Stomach smooth muscle (tissue), 2 donors: ENCODE measurements around the gene PHACTR3.

Experiments
- H3K27ac ChIP-seq: one replicate; pipeline ENCODE4 v1.7.0; 2013; ENCODE audit warnings: mild to moderate bottlenecking, low read length, inconsistent platforms
- H3K27me3 ChIP-seq, 2 donors: one replicate each; pipeline ENCODE4 v1.7.0; 2013; ENCODE audit warnings: low read length in 2 of 2; ENCODE audit not compliant: insufficient read depth in 2 of 2, control insufficient read depth in 1 of 2
- H3K36me3 ChIP-seq, 2 donors: one replicate each; pipeline ENCODE4 v1.7.0; 2013; ENCODE audit warnings: low read length in 2 of 2; ENCODE audit not compliant: control insufficient read depth in 2 of 2, insufficient read depth in 2 of 2
- H3K4me1 ChIP-seq: one replicate; pipeline ENCODE4 v1.7.0; 2013; ENCODE audit warnings: low read length; ENCODE audit not compliant: control insufficient read depth, insufficient read depth
- H3K4me3 ChIP-seq, 2 donors: one replicate each; pipeline ENCODE4 v1.7.0; 2013; ENCODE audit warnings: low read length in 2 of 2
- H3K9ac ChIP-seq, 2 donors: one replicate each; pipeline ENCODE4 v1.7.0; 2013; ENCODE audit warnings: low read length in 2 of 2, mild to moderate bottlenecking in 1 of 2
- H3K9me3 ChIP-seq, 2 donors: one replicate each; pipeline ENCODE4 v1.7.0; 2013; ENCODE audit warnings: low read length in 2 of 2; ENCODE audit not compliant: control insufficient read depth in 2 of 2
- donor health status: healthy.
- donor health status: Pancreatic carcinoma.

PHACTR3 gene

DNA sequence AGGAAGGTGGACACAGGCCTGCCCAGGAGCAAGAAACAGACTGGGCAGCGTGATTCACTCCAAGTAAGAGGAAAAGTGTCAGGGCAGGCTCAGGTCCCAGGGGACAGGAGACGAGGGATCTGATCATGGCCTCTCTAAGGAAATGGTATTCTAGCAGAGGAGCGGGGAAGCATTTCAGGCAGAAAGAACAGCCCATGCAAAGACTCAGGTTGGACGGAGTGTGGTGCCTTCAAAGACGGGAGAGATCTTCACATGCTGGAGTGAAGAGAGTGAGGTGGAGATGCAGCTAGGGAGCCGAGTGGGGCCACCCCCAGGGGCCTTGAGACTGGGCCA, 168.0 kb downstream of the PHACTR3 start:
- peaks cover 0 to under 1% of the 10 kb centered on the region in 2 donors for H3K27me3 ChIP-seq
- H3K4me3 ChIP-seq: no peak overlapping the region
- no peaks in the 10 kb centered on the region for H3K4me1 ChIP-seq
- H3K36me3 ChIP-seq: no peaks in the 10 kb centered on the region
- no peak overlapping the region for H3K27ac ChIP-seq
- H3K9me3 ChIP-seq: no peaks in the 10 kb centered on the region
- H3K9ac ChIP-seq: no peak overlapping the region

DNA sequence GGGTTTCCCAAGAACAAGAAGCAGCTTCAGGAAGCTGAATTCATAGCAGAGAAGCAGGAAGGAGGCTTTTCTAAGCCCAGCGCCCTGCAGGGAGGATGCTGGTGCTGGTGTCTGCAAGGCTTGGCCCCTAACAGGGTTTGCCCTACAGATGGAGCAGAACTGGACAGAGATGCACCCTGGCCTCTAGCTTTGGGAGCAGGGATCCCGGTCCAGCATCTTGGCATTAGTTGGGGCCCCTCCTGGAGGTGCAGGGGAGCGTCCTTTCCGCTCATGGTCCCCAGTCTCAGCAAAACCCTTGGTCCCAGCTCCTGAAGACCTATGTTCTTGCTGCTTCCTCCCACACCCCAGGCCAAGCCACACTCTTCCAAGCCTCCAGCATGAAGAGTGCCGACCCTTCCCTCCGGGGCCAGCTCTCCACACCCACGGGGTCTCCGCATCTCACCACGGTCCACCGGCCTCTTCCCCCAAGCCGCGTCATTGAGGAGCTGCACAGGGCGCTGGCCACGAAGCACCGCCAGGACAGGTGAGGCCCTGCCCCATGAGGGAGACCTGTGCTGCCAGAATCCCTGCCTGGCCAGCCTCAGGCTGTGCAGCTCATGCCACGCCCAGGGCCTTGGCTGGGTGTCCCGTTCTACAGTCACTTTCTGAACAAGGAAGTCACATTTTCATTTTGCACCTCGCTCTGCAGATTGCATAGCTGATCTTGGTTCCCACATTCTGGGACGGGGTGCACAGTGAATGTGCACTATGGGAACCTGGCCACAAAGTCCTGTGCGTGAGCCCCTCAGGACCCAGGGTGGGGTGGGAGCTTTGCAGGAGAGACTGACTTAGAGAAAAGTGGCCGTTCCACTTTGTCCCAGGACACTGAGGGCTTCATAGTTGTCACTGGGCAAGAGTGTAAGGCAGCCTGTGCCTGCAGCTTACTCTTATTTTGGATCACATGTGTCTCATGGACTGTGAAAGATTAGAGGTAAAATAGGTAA, 168.9 kb downstream of the PHACTR3 start:
- Histone ChIP-seq H3K27ac (no peak overlapping the region), H3K9me3 (no peaks in the 10 kb centered on the region), H3K4me1 (no peaks in the 10 kb centered on the region), H3K4me3 (no peak overlapping the region), H3K27me3 (no peaks in the 10 kb centered on the region), H3K36me3 (no peaks in the 10 kb centered on the region), H3K9ac (no peak overlapping the region)

DNA sequence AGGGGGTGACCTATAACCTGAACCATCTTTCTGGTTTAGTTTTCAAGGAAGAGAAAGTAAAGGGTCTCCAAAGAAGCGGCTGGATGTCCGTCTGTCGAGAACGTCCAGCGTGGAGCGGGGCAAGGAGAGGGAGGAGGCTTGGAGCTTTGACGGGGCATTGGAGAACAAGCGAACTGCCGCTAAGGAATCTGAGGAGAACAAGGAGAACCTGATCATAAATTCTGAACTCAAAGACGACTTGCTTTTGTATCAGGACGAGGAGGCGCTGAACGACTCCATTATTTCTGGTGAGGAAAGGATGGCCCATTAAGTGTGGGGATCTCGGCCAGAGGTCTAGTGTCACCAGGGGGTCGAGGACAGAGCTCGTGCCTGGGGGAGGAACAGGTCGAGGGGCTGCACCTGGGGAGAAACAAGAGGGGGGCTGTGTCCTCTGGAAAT, 169.9 kb downstream of the PHACTR3 start:
- Histone ChIP-seq H3K36me3 (no peaks in the 10 kb centered on the region), H3K4me3 (no peak overlapping the region), H3K4me1 (no peaks in the 10 kb centered on the region), H3K9ac (no peak overlapping the region), H3K27me3 (no peaks in the 10 kb centered on the region), H3K27ac (no peak overlapping the region), H3K9me3 (no peaks in the 10 kb centered on the region)

DNA sequence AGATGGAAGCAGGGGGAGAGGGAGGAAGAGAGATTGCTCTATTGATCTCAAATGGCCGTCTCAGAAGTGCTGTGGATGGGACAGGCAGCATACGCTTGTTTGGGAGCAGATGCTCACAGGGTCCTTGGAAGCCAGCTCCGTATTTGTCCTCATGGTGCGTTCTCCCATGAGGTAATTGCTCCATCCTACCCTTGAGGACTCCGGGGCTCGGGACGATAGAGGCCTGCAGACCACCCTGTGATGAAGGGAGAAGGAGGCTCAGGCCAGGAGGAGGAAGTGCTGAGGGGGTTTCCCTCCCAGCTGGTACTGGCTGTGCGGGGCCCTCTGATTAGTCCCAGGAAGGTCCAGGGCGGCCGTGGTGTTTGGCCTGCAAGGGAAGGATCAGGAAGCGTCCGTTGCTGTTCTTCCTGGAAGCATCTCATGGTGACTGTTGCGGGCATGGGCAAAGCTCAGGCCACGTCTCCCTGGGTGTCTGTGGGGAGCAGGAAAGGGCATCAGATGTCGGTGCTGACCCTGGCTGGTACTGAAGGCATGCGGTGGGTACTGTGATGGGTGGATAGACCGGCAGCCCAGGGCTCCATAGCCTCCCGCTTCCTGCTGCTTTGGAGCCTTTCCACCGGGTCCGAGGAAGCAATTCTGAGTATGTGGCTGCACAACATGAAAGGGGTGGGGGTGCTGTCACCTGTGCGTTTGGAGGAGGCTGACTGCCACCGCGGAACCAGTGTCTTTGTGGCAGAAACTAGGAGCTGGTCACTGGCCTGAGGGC, 170.8 kb downstream of the PHACTR3 start:
- H3K27ac ChIP-seq: no peak overlapping the region
- H3K9ac ChIP-seq: no peak overlapping the region
- no peaks in the 10 kb centered on the region for H3K4me1 ChIP-seq
- no peaks in the 10 kb centered on the region for H3K27me3 ChIP-seq
- H3K4me3 ChIP-seq: no peak overlapping the region
- no peaks in the 10 kb centered on the region for H3K36me3 ChIP-seq
- H3K9me3 ChIP-seq: no peaks in the 10 kb centered on the region

DNA sequence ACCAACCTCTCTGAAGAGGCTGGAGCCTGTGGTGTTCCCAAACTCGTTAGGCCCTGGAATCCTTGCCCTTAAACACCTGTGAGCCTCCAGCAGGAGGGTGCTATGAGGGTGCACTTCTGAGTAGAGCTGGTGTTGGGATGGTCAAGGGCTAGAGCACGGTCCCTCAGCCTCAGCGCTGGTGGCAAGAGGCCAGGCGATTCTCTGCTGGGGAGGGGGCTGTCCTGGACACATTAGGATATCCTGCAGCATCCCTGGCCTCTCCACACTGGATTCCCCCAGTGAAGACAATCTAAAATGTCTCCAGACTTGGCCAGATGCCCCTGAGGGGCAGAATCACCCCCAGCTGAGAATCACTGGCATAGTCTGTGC, 171.3 kb downstream of the PHACTR3 start:
- H3K4me3 ChIP-seq: no peak overlapping the region
- no peaks in the 10 kb centered on the region for H3K4me1 ChIP-seq
- H3K27me3 ChIP-seq: no peaks in the 10 kb centered on the region
- H3K9ac ChIP-seq: no peak overlapping the region
- H3K27ac ChIP-seq: no peak overlapping the region
- no peaks in the 10 kb centered on the region for H3K36me3 ChIP-seq
- H3K9me3 ChIP-seq: no peaks in the 10 kb centered on the region

DNA sequence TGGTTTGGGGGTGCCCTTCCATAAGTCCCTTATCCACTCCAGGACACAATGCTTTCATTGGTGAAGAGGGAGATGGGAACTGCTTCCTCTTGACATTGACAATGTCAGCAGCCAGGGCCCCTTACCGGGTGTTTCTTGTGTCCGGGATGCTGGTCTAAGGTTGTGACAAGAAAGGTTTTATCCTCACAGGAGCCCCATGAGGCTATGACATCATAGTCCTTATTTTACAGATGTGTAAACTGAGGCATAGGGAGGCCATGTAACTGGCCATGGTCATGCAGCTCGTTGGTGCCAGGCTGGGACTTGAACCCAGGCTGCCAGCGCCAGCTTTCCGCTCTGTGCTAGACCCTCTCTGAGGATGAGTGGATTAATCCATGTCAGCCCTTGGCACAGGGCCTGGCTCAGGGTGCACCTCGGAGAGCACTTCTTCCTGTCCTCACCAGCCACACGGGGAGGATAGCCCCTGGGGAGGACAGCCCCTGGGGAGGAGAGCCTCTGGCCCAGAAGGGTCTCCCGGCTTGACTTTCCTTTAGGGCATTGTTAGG, 171.8 kb downstream of the PHACTR3 start:
- Histone ChIP-seq H3K9ac (no peak overlapping the region), H3K36me3 (no peaks in the 10 kb centered on the region), H3K27ac (no peak overlapping the region), H3K9me3 (no peaks in the 10 kb centered on the region), H3K4me1 (no peaks in the 10 kb centered on the region), H3K27me3 (no peaks in the 10 kb centered on the region), H3K4me3 (no peak overlapping the region)

DNA sequence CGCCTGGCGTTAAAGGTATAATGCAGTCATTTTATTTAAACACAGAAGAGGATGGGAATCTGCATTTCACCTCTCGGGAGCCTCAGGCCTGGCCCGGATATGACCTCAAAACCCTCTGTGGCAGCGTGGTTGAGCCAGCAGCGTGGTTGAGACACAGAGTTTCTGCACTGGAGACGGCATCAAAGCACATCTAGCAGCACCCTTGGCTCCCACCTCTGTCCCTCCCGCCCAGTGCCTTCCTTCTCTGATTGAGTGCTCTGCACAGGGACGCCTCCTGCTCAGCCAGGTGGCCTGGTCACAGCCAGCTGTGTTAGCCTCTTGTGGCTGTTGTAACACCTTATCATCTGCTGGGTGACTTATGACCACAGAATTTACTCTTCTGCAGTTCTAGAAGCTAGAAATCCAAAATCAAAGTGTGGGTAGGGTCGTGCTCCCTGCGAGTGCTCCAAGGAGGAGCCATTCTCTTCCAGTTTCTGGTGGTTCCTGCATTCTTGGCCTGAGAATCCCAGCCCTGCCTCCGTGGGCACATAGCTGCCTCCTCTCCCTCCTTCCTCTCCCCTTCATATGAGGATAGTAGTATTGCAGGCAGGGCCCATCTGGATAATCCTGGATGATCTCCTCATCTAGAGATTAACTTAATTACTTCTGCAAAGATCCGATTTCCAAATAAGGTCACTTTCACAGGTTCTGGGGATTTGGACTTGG, 172.4 kb downstream of the PHACTR3 start:
- Histone ChIP-seq H3K4me3 (no peak overlapping the region), H3K27ac (no peak overlapping the region), H3K9me3 (no peaks in the 10 kb centered on the region), H3K36me3 (no peaks in the 10 kb centered on the region), H3K4me1 (no peaks in the 10 kb centered on the region), H3K27me3 (peaks cover 0 to 2% of the 10 kb centered on the region in 2 donors), H3K9ac (no peak overlapping the region)

DNA sequence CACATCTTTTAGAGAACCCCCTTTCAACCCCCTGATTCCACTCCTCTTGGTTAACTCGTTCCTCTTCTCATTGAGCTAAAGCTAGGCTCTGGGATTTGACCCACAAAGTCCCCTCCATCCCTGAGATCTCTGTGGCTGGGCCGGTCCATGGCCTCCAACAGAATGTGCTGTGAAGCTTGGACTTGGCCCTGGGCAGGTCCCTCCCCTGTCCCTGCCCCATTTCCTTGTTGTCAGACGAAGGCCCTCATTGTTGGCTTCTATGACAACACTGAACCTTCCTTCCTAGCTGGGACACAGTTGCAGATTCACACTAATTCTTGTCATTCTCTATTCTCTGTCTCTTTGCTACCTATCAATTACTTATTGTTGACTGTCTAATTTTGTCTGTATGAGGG, 173.0 kb downstream of the PHACTR3 start:
- Histone ChIP-seq H3K9ac (no peak overlapping the region), H3K27ac (no peak overlapping the region), H3K9me3 (no peaks in the 10 kb centered on the region), H3K36me3 (no peaks in the 10 kb centered on the region), H3K4me1 (no peaks in the 10 kb centered on the region), H3K4me3 (no peak overlapping the region), H3K27me3 (peaks cover 0 to 2% of the 10 kb centered on the region in 2 donors)

DNA sequence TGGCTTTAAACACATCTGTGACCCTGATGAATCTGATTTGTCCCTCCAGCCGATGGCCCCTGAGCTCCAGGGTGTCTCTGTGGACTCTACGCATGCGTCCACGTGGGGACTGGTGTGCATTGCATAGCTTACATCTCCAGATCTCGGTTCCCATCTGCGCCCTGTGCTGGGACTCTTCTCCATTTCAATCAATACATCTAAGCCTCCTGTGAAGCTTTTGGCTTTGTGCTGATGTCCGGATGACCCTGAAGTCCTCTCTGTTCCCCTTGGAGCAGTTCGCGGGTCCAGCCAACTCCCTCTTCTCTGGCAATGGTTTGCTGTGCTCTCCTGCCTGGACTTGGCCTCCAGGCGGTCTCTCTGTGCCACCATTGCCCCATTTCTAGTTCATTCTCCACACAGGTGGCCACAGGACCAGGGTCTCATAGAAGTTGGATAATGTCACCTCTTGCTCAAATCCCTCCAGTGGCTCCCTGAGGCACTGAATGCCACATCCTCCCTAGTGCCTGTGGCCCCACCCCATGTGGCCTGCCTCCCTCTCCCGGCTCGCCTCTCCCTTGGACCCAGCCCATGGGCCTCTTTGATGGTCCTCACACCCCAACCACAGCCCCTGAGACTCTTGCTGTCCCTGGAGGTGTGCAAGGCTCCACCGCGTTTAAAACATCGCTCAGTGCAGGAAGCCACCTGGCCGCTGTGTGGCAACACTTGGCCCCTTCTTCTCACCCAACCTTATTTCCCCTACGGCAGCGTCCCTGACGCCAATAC, 173.7 kb downstream of the PHACTR3 start:
- Histone ChIP-seq H3K27ac (no peak overlapping the region), H3K36me3 (no peaks in the 10 kb centered on the region), H3K4me1 (no peaks in the 10 kb centered on the region), H3K4me3 (no peak overlapping the region), H3K9me3 (no peaks in the 10 kb centered on the region), H3K27me3 (peaks cover 0 to 2% of the 10 kb centered on the region in 2 donors), H3K9ac (no peak overlapping the region)
